RPMI7951 (cell line): Measurements from ENCODE around the gene POT1. TPM values are rescaled to one million over a fixed set of nuclear protein-coding genes. Genes with fewer than 3 reads are reported as not detected.

ENCODE experiments used
- DNase-seq: peaks from one replicate; pipeline ENCODE4 v3.0.0-alpha.2; 2012; ENCODE audit warnings: low read depth
- total RNA-seq: library from RNA; depleted of rRNA; stranded (reverse); fragments of >200 nt; shearing (Covaris generic); gene quantifications from 2 replicates; pipeline ENCODE4 v1.2.3, GENCODE V29; 2014

The POT1 gene
- total RNA-seq, 1 experiment from 2014 or later, result 61.4 TPM

GRCh38 chr7:124808206-124808605, 121.4 kb downstream of the POT1 start:
- no peak for DNase-seq

GRCh38 chr7:124801330-124801895, 128.2 kb downstream of the POT1 start:
- no peak for DNase-seq

GRCh38 chr7:124800386-124800785, 129.2 kb downstream of the POT1 start:
- DNase-seq, result no peak

GRCh38 chr7:124799448-124799847, 130.2 kb downstream of the POT1 start:
- DNase-seq, result no peak

- DNase-seq, result no peak
Observed at GRCh38 chr7:124796771-124797170, 132.9 kb downstream of the POT1 start.

- DNase-seq, result no peak
Observed at GRCh38 chr7:124792696-124793095, 136.9 kb downstream of the POT1 start.

- no peak for DNase-seq
Observed at GRCh38 chr7:124792002-124792401, 137.6 kb downstream of the POT1 start.

GRCh38 chr7:124791426-124791825, 138.2 kb downstream of the POT1 start:
- no peak for DNase-seq

GRCh38 chr7:124790645-124791044, 139.0 kb downstream of the POT1 start:
- no peak for DNase-seq

- no peak for DNase-seq
Observed at GRCh38 chr7:124785994-124786393, 143.6 kb downstream of the POT1 start.

GRCh38 chr7:124784879-124785818, 144.5 kb downstream of the POT1 start:
- peak; percentile 23 for DNase-seq

- no peak for DNase-seq
Observed at GRCh38 chr7:124783271-124783670, 146.4 kb downstream of the POT1 start.

- no peak for DNase-seq
Observed at GRCh38 chr7:124781907-124782734, 147.5 kb downstream of the POT1 start.

- DNase-seq, result no peak
Observed at GRCh38 chr7:124781418-124781817, 148.2 kb downstream of the POT1 start.

- DNase-seq, result no peak
Observed at GRCh38 chr7:124780608-124781007, 149.0 kb downstream of the POT1 start.

- DNase-seq, result no peak
Observed at GRCh38 chr7:124780056-124780455, 149.6 kb downstream of the POT1 start.

GRCh38 chr7:124779620-124780019, 150.0 kb downstream of the POT1 start:
- no peak for DNase-seq

GRCh38 chr7:124779194-124779593, 150.4 kb downstream of the POT1 start:
- no peak for DNase-seq

- DNase-seq, result no peak
Observed at GRCh38 chr7:124777268-124777667, 152.4 kb downstream of the POT1 start.

- no peak for DNase-seq
Observed at GRCh38 chr7:124776153-124776552, 153.5 kb downstream of the POT1 start.

- no peak for DNase-seq
Observed at GRCh38 chr7:124775422-124775821, 154.2 kb downstream of the POT1 start.

GRCh38 chr7:124773938-124774337, 155.7 kb downstream of the POT1 start:
- no peak for DNase-seq
